ENCODE measurements around the gene TM9SF4. TPM values are rescaled to one million over a fixed set of nuclear protein-coding genes. Genes with fewer than 3 reads are reported as not detected.

The TM9SF4 gene
- total and polyA plus RNA-seq, 2 of the 8 experiments (the other 6 are each of a cell fraction or from before 2014, with no cell fraction given): 38.4 to 68.7 TPM

DNA sequence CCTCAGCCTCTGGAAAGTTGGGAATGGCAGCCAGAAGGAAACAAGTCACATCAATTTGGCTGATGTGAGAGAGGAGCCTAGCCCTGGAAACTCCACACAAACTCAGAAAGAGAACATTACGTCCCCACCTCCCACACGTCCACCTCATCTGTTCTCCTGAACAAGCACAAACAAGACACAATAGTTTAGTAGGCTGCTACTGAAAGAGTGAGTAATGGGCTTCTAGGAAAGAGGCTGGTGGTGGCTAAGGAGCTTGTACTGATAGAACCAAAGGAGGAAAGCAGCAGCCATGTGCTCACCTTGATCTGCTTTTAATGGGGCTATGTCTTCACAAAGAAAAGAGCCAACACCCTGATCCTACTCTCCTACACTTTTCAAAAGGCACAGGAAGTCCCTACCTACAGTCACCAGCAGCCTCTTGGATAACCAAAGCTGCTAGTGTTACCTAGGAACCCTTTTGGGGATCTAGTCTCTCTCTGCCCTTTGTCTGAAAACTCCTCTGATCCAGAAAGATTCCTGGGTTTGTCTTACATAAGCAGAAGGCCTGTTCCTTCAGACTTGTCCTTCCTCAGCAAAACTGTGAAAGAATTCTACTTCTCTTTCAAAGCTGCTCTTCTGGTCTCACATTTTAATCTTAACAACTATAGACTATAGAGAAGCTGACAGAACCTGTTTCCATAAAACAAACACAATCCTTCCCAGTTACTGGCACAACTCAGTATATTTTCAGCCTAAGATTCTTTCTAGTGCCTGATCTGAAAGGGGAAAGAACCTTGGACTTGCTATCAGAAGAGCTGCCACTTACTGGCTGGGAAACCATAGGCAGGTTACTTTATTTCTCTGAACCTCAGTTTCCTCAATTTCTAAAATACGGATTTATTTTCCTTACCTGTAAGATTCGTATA is 94.9 kb downstream of the TM9SF4 start (continued):
- TF ChIP-seq KDM4A (IDR thresholded peaks at IDR 0.05; ENCODE audit: low read depth, low read length, severe bottlenecking) (no peak), CBX8 (IDR thresholded peaks at IDR 0.05; ENCODE audit: borderline replicate concordance, low read depth, low read length) (no peak), NRF1 (IDR thresholded peaks at IDR 0.05; ENCODE audit: low read depth, low read length) (no peak), SP4 (IDR thresholded peaks at IDR 0.05; ENCODE audit: low read length) (no peak), JUN (IDR thresholded peaks at IDR 0.05; ENCODE audit: low read depth, low read length) (no peak), TAF7 (optimal IDR thresholded peaks at IDR 0.05; ENCODE audit: borderline replicate concordance, low read depth, low read length) (no peak), SRF (IDR thresholded peaks at IDR 0.05; ENCODE audit: low read depth, low read length) (no peak), SIX5 (IDR thresholded peaks at IDR 0.05; ENCODE audit: low read depth, low read length) (no peak)

Measured in H1 (cell line).